ENCODE results near the gene MCTP1. TPM values are rescaled to one million over a fixed set of nuclear protein-coding genes. Genes with fewer than 3 reads are reported as not detected.
"Not testable (repeated sequence)": the region's sequence is repeated elsewhere in the genome, so short reads cannot be mapped to it uniquely, and the experiment has no call there.

MCTP1 gene
- polyA plus RNA-seq, 3 donors: 34.4 to 72.9 (median 55.5) TPM

- no CpG with 5 or more reads among the region's 4 CpGs for WGBS (ENCODE audit: insufficient coverage)
- H3K9ac ChIP-seq (ENCODE audit: insufficient read depth, low read length, poor library complexity, severe bottlenecking): no peak overlapping the region
Measured at GRCh38 chr5:95217351-95217750, 67.5 kb downstream of the MCTP1 start.

GRCh38 chr5:95216136-95216955 is 68.5 kb downstream of the MCTP1 start:
- intact Hi-C loops (cut with micrococcal nuclease): no loop called here
- Histone ChIP-seq H3K27me3 (ENCODE audit: control insufficient read depth in 2 of 2, insufficient read depth in 2 of 2, low read length in 2 of 2) (no peaks in the 10 kb centered on the region), H3K4me2 (replicated peaks; ENCODE audit: extremely low read depth, low read length, poor library complexity, severe bottlenecking) (no peak overlapping the region), H4K20me1 (ENCODE audit: insufficient read depth, low read length) (no peaks in the 10 kb centered on the region), H3K27ac (ENCODE audit: low read depth in 1 of 2, low read length in 2 of 2) (no peak overlapping the region), H3K9me3 (replicated peaks in 1 of 2; ENCODE audit: control insufficient read depth in 1 of 2, insufficient read depth in 1 of 2, low read length in 2 of 2) (no peaks in the 10 kb centered on the region), H3K36me3 (replicated peaks in 1 of 2; ENCODE audit: control insufficient read depth in 1 of 2, insufficient read depth in 2 of 2, low read length in 2 of 2) (no peaks in the 10 kb centered on the region), H3K4me1 (ENCODE audit: control insufficient read depth in 1 of 2, insufficient read depth in 2 of 2, low read length in 2 of 2) (no peaks in the 10 kb centered on the region), H3K4me3 (replicated peaks in 1 of 3; ENCODE audit: low read depth in 2 of 3, low read length in 3 of 3) (no peak overlapping the region), H3K79me2 (ENCODE audit: insufficient read depth, low read length) (no peaks in the 10 kb centered on the region), H3K9ac (ENCODE audit: insufficient read depth, low read length, poor library complexity, severe bottlenecking) (no peak overlapping the region), H2AFZ (ENCODE audit: insufficient read depth, low read depth, low read length, poor library complexity, severe bottlenecking) (no peak overlapping the region)
- no peak for TF ChIP-seq CTCF (IDR thresholded peaks at IDR 0.05)
- Mint-ChIP-seq H3K27ac (no peak overlapping the region), H3K4me3 (no peak overlapping the region), H3K9me3 (peaks cover 0 to 14% (median 7%) of the 10 kb centered on the region in 7 donors), H3K4me1 (no peaks in the 10 kb centered on the region), H3K36me3 (no peaks in the 10 kb centered on the region), H3K27me3 (ENCODE audit: low read depth in 3 of 3) (no peaks in the 10 kb centered on the region)
- 90% methylated on average over 2 of the region's 4 CpGs for WGBS (ENCODE audit: insufficient coverage)
- DNase-seq: no peak

More at GRCh38 chr5:95217351-95217750, 67.5 kb downstream of the MCTP1 start:
- Histone ChIP-seq H2AFZ (ENCODE audit: insufficient read depth, low read depth, low read length, poor library complexity, severe bottlenecking) (no peak overlapping the region), H3K79me2 (ENCODE audit: insufficient read depth, low read length) (no peaks in the 10 kb centered on the region), H3K27ac (ENCODE audit: low read depth in 1 of 2, low read length in 2 of 2) (no peak overlapping the region), H3K4me3 (replicated peaks in 1 of 3; ENCODE audit: low read depth in 2 of 3, low read length in 3 of 3) (no peak overlapping the region), H3K4me1 (ENCODE audit: control insufficient read depth in 1 of 2, insufficient read depth in 2 of 2, low read length in 2 of 2) (no peaks in the 10 kb centered on the region), H3K4me2 (replicated peaks; ENCODE audit: extremely low read depth, low read length, poor library complexity, severe bottlenecking) (no peak overlapping the region), H3K9me3 (replicated peaks in 1 of 2; ENCODE audit: control insufficient read depth in 1 of 2, insufficient read depth in 1 of 2, low read length in 2 of 2) (no peaks in the 10 kb centered on the region), H3K27me3 (ENCODE audit: control insufficient read depth in 2 of 2, insufficient read depth in 2 of 2, low read length in 2 of 2) (no peaks in the 10 kb centered on the region), H3K36me3 (replicated peaks in 1 of 2; ENCODE audit: control insufficient read depth in 1 of 2, insufficient read depth in 2 of 2, low read length in 2 of 2) (no peaks in the 10 kb centered on the region), H4K20me1 (ENCODE audit: insufficient read depth, low read length) (no peaks in the 10 kb centered on the region)
- H3K4me1 Mint-ChIP-seq: no peaks in the 10 kb centered on the region
- no peak for TF ChIP-seq CTCF (IDR thresholded peaks at IDR 0.05)
- H3K4me3 Mint-ChIP-seq: no peak overlapping the region
- H3K27ac Mint-ChIP-seq: no peak overlapping the region
- no peak for DNase-seq
- no peaks in the 10 kb centered on the region for H3K36me3 Mint-ChIP-seq
- peaks cover 0 to 5% (median 0%) of the 10 kb centered on the region in 7 donors for H3K9me3 Mint-ChIP-seq
- no peaks in the 10 kb centered on the region for H3K27me3 Mint-ChIP-seq (ENCODE audit: low read depth in 3 of 3)
- intact Hi-C loops (cut with micrococcal nuclease): no loop called here

GRCh38 chr5:95207811-95208210 is 77.1 kb downstream of the MCTP1 start:
- H3K9ac ChIP-seq (ENCODE audit: insufficient read depth, low read length, poor library complexity, severe bottlenecking); H3K36me3 Mint-ChIP-seq; H3K4me1 Mint-ChIP-seq; H3K27ac Mint-ChIP-seq; DNase-seq; H3K27ac ChIP-seq (ENCODE audit: low read depth in 1 of 2, low read length in 2 of 2); intact Hi-C loops (cut with micrococcal nuclease); H3K9me3 ChIP-seq (replicated peaks in 1 of 2; ENCODE audit: control insufficient read depth in 1 of 2, insufficient read depth in 1 of 2, low read length in 2 of 2); H3K4me1 ChIP-seq (ENCODE audit: control insufficient read depth in 1 of 2, insufficient read depth in 2 of 2, low read length in 2 of 2); H3K79me2 ChIP-seq (ENCODE audit: insufficient read depth, low read length); H3K27me3 ChIP-seq (ENCODE audit: control insufficient read depth in 2 of 2, insufficient read depth in 2 of 2, low read length in 2 of 2); H2AFZ ChIP-seq (ENCODE audit: insufficient read depth, low read depth, low read length, poor library complexity, severe bottlenecking); H3K4me2 ChIP-seq (replicated peaks; ENCODE audit: extremely low read depth, low read length, poor library complexity, severe bottlenecking); H3K4me3 Mint-ChIP-seq; H3K27me3 Mint-ChIP-seq (ENCODE audit: low read depth in 3 of 3); H4K20me1 ChIP-seq (ENCODE audit: insufficient read depth, low read length); H3K36me3 ChIP-seq (replicated peaks in 1 of 2; ENCODE audit: control insufficient read depth in 1 of 2, insufficient read depth in 2 of 2, low read length in 2 of 2); H3K4me3 ChIP-seq (replicated peaks in 1 of 3; ENCODE audit: low read depth in 2 of 3, low read length in 3 of 3): not testable (repeated sequence)
- H3K9me3 Mint-ChIP-seq: peaks cover 4 to 20% (median 13%) of the 10 kb centered on the region in 7 donors
- 100% methylated on average over 1 of the region's 5 CpGs for WGBS (ENCODE audit: insufficient coverage)
